DMS153 treated with DMSO at 0.1 percent for 48 hours (cell line): ENCODE data around the gene TMEM240.
"Not testable (repeated sequence)": the region's sequence is repeated elsewhere in the genome, so short reads cannot be mapped to it uniquely, and the experiment has no call there.

Experiments used
- DNase-seq: peaks from one replicate; lab custom pipeline; 2025; ENCODE audit not compliant: unreplicated experiment; lab: John Stamatoyannopoulos, UW

Gene TMEM240

DNA sequence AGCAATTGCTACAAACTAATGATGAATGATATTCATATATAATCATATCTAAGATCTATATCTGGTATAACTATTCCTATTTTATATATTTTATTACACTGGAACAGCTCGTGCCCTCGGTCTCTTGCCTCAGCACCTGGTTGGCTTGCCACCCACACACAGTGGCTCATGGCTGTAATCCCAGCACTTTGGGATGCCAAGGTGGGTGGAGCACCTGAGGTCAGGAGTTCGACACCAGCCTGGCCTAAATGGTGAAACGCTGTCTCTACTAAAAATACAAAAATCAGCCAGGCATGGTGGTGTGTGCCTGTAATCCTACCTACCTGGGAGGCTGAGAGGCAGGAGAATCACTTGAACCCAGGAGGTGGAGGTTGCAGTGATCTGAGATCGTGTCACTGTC is 34.6 kb downstream of the TMEM240 start:
- DNase-seq: not testable (repeated sequence)

DNA sequence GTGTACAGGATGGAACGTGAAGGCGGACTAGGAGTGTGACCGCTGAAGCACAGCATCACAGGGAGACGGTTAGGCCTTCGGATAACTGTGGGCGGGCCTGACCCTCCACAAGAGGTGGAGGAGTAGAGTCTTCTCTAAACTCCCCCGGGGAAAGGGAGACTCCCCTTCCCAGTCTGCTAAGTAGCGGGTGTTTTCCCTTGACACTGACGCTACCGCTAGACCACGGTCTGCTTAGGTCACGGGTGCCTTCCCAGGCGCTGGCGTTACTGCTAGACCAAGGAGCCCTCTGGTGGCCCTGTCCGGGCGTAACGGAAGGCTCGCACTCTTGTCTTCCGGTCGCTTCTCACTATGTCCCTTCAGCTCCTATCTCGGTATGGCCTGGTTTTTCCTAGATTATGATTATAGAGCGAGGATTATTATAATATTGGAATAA is 35.0 kb downstream of the TMEM240 start:
- peak; percentile 57 for DNase-seq

DNA sequence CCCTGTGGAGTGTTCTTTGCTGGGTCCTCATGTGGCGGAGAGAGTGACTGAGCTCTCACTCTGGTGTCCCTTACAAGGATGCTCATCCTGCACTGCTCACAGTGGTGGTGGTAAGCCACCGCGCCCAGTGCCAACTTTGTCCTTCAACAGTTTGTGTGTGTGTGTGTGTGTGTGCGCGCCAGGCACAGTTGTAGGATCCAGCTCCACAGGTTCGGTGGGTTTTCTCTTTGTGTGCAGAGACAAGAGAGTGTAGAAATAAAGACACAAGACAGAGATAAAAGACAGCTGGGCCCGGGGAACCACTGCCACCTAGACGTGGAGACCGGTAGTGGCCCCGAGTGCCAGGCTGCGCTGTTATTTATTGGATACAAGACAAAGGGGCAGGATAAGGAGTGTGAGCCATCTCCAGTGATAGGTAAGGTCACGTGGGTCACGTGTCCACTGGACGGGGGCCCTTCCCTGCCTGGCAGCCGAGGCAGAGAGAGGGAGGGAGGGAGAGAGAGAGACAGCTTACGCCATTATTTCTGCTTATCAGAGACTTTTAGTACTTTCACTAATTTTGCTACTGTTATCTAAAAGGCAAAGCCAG is 35.6 kb downstream of the TMEM240 start:
- DNase-seq: peak; percentile 93

DNA sequence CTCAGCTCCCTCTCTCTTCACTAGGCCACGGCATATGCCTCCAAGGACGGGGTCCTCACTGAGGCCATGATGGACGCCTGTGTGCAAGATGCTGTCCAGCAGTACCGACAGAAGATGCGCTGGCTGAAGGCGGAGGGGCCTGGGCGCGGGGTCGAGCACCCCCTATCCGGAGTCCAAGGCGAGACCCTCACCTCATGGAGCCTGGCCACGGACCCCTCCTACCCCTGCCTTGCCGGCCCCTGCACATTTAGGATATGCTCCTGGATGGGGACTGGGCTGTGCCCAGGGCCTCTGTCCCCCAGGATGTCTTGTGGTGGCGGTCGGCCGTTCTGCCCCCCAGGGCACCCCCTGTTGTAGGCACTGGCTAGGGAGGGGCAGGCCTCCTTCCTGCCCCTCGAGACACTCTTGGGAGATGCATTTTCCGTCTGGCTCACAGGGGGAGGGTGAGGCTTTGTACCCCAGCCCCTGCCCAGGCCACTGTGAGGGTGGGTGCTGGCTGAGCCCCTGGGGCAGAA is 44.9 kb downstream of the TMEM240 start:
- not testable (repeated sequence) for DNase-seq

DNA sequence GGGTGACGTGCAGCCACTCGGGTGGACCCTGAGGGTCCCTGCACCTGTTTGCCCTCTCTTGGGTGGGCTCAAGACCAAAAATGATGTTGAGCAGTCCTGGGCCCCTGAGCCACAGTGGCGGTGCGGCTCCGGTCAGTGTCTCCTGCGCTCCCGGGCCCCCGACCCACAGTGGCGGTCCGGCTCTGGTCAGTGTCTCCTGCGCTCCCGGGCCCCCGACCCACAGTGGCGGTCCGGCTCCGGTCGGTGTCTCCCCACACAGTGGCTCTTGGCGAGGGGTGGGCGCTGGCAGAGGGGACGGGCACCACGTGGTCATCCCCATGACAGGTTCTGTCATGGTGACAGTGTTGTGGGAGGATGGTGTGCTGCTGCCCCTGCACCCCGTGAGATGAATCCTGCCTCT is 46.1 kb downstream of the TMEM240 start:
- DNase-seq: not testable (repeated sequence)

DNA sequence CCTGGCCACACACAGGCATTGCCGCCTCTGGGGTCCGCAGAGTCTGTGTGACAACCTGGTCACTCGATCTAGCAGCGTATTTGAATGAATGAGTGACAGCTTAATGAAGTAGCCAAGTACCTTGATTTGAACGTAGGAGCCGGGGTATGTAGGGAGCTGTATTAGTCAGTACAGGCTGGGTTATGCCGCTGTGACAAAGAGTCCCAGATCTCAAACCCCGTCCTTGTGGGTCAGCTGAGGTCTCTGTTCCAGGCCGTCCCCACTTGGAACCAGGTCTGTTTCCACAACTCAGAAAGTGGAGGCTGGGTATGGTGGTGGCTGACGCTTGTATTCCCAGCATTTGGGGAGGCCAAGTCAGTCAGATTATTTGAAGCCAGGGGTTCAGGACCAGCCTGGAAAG is 48.8 kb downstream of the TMEM240 start:
- DNase-seq: no peak

DNA sequence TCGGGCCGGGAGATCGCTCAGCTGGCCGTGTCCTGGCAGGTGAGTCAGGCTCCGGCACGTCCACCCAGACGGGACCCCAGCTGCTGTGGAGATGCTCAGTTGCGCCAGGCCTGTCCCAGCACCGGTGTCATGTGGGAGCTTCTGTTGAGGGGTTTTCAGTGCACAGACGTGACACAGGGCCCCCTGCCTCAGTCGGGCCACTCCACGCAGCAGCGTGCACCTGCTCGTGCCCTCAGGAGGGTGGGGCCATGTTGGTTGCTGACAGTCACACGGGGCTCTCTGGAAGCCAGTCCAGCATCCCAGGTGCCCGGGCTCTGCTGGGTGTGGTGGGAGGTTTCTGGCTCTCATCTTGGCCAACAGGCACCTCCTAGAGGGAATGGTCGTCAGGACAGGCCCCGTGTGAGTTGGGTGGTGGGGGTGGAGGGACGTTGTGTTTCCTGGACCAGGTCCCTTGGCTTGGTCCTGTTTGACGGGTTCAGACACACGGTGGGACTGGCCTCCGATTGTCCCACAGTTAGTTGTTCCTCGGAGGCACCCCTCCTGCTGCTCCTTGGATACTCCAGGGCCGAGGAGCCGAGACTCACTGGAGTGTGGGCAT is 49.7 kb downstream of the TMEM240 start:
- DNase-seq: no peak

DNA sequence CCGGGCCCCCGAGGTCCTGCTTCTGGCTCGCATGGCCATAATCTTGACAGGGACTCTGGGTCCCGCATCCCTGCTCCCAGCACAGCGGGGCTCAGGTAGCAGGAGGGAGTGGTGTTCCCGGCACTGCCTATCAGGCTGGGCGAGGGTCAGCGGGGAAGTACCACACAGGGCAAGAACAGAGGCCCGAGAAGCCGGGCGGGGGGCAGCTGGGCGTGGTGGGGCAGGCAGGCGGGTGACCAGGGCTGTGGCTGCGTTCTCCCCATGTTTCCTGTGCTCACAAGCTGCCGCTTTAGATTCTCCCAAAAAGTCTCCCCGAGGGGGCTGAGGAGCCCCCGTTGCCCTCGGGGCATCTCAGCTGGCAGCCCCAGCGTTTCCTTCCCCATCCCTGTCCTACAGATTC is 50.6 kb downstream of the TMEM240 start:
- DNase-seq: no peak

DNA sequence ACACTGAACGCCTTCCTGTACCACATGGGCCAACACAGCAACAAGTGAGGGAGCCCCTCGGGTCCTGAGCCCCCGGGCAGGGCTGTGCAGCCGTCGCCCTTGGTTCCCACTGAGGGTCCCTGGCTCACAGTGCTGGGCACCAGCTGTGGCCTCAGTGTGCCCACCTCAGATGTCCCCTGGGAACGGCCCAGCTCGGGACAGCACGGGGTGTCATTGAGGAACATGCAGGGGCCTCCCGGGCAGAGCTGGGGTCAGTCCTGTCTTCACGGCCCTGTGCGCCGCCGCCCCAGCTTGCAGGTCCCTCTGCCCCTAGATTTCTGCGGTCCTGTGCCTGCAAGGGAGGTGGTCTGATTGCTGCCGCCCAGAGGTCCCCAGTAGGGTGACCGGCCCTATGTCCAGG is 51.2 kb downstream of the TMEM240 start:
- DNase-seq: no peak

DNA sequence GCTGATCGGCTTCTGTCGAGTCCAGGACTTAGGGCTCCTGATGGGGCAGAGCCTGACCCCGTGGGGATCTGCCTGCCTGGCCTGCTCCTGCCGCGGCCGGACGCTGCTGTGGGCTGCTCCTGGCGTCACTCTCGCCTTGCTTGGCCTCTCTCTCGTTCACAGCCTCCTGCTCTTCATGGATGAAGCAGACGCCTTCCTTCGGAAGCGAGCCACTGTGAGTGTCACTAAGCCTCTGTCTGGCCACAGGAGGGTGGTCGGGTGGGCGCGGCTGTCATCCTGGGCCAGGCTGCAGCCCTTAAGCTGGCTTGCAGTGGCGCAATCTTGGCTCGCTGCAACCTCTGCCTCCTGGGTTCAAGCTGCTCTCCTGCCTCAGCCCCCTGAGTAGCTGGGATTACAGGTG is 52.7 kb downstream of the TMEM240 start:
- DNase-seq: no peak

DNA sequence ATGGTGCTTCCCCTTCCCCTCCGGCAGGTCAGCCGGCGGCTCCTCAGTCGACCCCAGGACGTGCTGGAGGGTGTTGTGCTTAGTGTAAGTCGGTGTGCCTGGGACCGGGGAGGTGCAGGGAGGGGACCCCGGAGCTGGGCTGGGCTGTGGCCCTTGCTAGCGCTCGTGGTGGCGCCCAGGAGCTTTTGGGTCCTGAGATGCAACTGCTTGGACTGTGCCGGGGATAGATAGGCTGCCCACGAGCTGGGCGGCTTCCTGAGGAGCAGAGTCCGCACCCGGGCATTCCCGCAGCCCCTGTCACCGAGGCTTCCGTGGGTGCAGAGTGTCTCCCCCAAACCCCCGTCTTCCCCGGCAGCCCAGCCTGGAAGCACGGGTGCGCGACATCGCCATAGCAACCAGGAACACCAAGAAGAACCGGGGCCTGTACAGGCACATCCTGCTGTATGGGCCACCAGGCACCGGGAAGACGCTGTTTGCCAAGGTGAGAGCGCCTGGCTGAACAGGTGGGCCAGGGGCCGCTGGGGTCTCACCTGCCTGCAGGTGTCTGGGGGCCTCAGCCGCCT is 54.6 kb downstream of the TMEM240 start:
- not testable (repeated sequence) for DNase-seq

DNA sequence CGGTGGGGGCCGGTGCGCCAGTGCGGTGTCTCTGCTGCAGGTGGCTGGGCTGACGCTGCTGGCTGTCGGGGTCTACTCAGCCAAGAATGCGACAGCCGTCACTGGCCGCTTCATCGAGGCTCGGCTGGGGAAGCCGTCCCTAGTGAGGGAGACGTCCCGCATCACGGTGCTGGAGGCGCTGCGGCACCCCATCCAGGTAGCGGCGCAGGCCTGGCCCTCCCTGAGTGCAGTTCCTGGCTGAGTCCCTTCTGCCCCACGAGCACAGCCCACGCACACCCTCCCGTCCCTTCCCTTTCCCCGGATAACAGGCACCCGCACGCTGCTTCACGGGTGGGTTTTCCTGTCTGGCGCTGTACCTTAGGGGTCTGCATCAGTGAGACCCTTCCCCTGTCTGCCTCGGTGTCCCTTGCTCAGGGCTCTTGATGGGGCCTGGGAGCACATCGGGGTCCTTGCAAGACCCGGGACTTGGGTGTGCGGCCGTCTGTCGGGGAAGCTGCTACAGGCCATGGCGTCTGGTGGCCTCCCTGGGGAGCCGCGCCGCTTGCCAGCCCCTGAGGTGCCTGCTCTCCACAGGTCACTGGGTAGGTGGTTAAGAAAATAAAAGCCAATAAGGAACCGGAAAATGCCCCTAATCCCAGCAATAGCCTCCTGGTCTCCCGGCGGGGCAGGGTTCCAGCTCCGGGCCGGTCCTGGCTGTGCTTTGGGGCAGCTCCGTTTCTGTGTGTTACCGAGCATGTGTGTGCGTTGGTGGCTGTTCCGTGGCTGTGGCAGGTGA is 55.3 kb downstream of the TMEM240 start:
- DNase-seq: not testable (repeated sequence)
